Muscle of leg (tissue), 11 donors: ENCODE measurements around the gene ROS1. TPM values are rescaled to one million over a fixed set of nuclear protein-coding genes. Genes with fewer than 3 reads are reported as not detected.

Experiments
- DNase-seq: peaks from one replicate; pipeline ENCODE4 v3.0.0; 2013
- H3K27ac ChIP-seq: one replicate; pipeline ENCODE4 v1.5.1; 2013; ENCODE audit warnings: mild to moderate bottlenecking, low read length, control low read depth
- H3K27me3 ChIP-seq: one replicate; pipeline ENCODE4 v1.6.1; 2013; ENCODE audit warnings: low read length; ENCODE audit not compliant: control insufficient read depth, insufficient read depth
- H3K36me3 ChIP-seq: one replicate; pipeline ENCODE4 v1.6.1; 2013; ENCODE audit warnings: low read length; ENCODE audit not compliant: control insufficient read depth, insufficient read depth
- H3K4me1 ChIP-seq: one replicate; pipeline ENCODE4 v1.6.1; 2013; ENCODE audit warnings: low read length; ENCODE audit not compliant: control insufficient read depth, insufficient read depth
- H3K4me3 ChIP-seq: one replicate; pipeline ENCODE4 v1.5.1; 2013; ENCODE audit warnings: low read length, control low read depth
- H3K9me3 ChIP-seq: replicated peaks from 2 replicates; pipeline ENCODE4 v1.6.1; 2013; ENCODE audit warnings: low read depth, low read length; ENCODE audit not compliant: control insufficient read depth
- WGBS: methylation state at CpG from one replicate; pipeline ENCODE4 v1.1.5; 2013; ENCODE audit warnings: missing lambda C conversion rate; ENCODE audit not compliant: insufficient coverage; 5-methylcytosine and 5-hydroxymethylcytosine counted together
- polyA plus RNA-seq, 8 donors: library from polyadenylated mRNA; unstranded; fragments of 120-200 nt; gene quantifications; one replicate each; pipeline versions ENCODE4 v1.2.1 to v1.2.3, GENCODE V29; 2013; ENCODE audit warnings: inconsistent platforms in 1 of 8, low replicate concordance in 1 of 8; ENCODE audit not compliant: insufficient read length in 8 of 8, insufficient read depth in 1 of 8
- total RNA-seq: library from RNA; stranded (reverse); fragments of 120-200 nt; gene quantifications from one replicate; pipeline ENCODE4 v1.2.4, GENCODE V29; 2013

The ROS1 gene
- total and polyA plus RNA-seq, 9 donors, result 0.04 to 0.50 (median 0.16) TPM

DNA sequence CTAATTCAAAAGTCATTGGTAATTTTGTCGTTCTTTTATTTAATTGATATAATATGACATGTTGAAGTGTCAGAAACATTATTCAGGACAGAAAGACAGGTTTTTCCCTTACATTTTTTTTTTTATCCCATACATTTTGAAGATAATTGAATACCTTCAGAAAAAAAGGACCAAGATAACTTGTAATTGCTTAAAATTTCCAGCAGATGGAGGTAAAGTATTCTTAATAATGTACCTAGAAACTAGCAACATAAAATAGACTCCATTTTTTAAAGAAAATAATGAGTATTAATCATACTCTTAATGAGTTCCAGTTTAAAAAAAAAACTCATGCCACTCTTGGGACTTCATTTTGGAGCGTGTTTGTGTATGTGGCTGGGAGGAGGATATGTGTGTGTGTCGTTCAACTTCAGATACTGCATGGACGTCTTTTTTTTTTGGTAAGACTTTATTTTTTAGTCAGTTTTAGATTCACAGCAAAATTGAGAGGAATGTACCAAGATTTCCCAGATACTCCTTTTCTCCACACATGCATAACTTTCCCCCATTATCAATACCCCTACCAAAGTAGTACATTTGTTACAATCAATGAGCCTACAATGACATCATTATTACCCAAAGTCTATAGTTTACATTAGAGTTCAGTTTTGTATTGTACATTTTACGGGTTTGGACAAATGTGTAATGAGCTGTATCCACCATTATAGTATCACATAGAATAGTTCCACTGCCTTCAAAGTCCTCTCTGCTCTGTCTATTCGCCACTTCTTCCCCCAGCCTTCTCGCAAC is 79.4 kb downstream of the ROS1 start:
- Histone ChIP-seq H3K27me3 (no peaks in the 10 kb centered on the region), H3K27ac (no peak overlapping the region), H3K9me3 (no peaks in the 10 kb centered on the region), H3K4me1 (no peaks in the 10 kb centered on the region), H3K4me3 (no peak overlapping the region), H3K36me3 (no peaks in the 10 kb centered on the region)
- peak; percentile 15 for DNase-seq
- WGBS, result 75% methylated on average over 2 of the region's 7 CpGs

DNA sequence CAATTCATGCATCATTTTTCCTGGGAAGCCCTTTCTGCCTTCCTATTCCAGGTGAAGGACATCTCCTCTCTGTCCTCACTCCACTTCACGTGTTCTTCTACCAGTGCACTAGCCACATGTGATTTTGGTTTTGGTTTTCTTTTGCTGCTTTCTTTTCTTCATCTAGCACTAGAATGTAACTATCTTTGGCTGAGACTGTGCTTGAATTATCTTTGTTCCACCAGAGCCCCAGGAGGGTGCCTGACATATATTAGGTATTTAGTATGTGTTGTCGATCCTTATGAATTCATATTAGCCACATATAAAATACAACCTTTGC is 80.5 kb downstream of the ROS1 start:
- H3K27me3 ChIP-seq, result no peaks in the 10 kb centered on the region
- H3K9me3 ChIP-seq, result no peaks in the 10 kb centered on the region
- no peaks in the 10 kb centered on the region for H3K4me1 ChIP-seq
- no peak overlapping the region for H3K27ac ChIP-seq
- no peak overlapping the region for H3K4me3 ChIP-seq
- no CpG with 5 or more reads among the region's 2 CpGs for WGBS
- H3K36me3 ChIP-seq, result no peaks in the 10 kb centered on the region
- no peak for DNase-seq

DNA sequence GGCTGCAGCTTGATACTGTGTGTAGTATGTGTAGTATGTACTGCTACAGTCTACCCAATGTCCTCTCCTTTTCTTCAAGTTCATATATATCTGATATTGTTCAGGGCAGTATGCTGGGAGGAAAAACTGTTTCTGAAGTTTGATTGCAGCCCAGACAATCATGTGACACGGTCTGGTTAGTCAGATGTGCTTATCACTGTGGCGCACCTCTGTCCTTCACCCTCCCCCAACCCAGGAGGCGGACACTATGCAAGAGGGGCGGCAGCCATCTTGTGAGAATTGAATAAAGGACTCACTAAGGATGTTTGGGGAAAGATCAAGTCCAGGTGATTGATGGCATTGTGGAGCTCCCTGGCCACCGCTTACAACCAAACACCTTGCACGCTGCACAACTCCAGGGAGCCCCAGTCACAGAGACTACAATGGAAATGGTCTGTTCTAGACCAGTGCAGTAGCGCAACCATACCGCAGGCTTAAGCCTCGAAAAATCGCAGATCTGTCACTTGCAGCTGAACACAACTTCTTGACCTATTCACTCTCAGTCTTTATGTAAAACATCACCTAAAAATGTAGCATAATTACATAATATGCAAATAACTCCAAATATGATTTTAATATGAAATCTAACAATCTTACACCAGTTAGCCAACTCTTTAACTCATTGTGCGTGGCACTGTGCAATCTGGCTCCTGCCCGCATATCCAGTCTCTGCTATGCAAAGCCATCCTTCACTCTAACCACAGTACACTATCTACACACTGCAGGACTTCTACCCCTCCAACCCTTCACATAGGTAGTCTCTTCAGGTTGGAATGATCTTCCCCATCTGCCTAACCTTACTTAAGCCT is 81.1 kb downstream of the ROS1 start:
- H3K4me3 ChIP-seq, result no peak overlapping the region
- no peak for DNase-seq
- H3K27ac ChIP-seq, result no peak overlapping the region
- H3K9me3 ChIP-seq, result no peaks in the 10 kb centered on the region
- no peaks in the 10 kb centered on the region for H3K36me3 ChIP-seq
- no peaks in the 10 kb centered on the region for H3K4me1 ChIP-seq
- 96% methylated on average over 5 of the region's 12 CpGs for WGBS
- no peaks in the 10 kb centered on the region for H3K27me3 ChIP-seq

DNA sequence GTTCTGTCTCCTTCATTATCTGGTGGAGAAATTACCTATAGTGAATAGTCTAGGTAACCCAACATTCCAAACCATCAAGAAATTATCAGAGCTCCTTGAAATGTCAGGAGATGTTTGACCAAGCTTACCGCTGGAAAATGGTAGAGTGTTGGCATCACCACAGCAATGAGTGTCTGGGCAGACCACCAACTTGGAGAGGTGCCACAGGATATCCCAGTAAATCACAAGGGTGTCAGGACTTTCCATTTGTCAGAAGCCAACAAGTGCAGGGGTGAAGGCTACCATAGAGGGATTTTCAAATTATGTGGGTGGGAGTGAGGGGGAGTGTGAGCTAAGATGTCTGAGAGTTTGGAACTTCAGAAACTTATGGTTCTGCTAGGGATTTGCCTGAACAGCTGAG is 87.2 kb downstream of the ROS1 start:
- Histone ChIP-seq H3K4me3 (no peak overlapping the region), H3K4me1 (no peaks in the 10 kb centered on the region), H3K27ac (no peak overlapping the region), H3K9me3 (no peaks in the 10 kb centered on the region), H3K27me3 (no peaks in the 10 kb centered on the region), H3K36me3 (no peaks in the 10 kb centered on the region)
- no peak for DNase-seq
- WGBS, result 43% methylated on average over 1 of the region's 1 CpG

DNA sequence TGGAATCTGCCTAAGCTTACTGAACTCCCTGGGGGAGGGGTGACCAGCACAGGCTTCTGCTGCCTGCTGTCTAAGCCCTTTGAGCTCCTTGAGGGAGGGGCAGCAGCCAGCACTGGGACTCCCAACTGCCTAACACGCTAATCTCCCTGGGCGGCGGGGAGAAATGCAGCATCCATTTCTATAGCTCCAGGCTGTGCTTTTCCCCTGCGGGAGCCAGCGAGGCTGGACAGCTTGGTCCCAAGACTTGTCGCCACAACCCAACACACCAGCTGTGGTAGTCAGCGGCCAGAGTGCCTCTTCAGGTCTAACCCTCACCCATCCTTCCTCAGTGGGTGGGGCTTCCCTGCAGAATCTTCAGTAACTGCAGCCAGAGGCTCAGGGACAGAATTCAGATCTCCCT is 95.8 kb downstream of the ROS1 start:
- H3K27me3 ChIP-seq, result no peaks in the 10 kb centered on the region
- H3K4me1 ChIP-seq, result no peaks in the 10 kb centered on the region
- no peak overlapping the region for H3K4me3 ChIP-seq
- H3K27ac ChIP-seq, result no peak overlapping the region
- DNase-seq, result no peak
- H3K9me3 ChIP-seq, result no peaks in the 10 kb centered on the region
- 97% methylated on average over 6 of the region's 7 CpGs for WGBS
- no peaks in the 10 kb centered on the region for H3K36me3 ChIP-seq

DNA sequence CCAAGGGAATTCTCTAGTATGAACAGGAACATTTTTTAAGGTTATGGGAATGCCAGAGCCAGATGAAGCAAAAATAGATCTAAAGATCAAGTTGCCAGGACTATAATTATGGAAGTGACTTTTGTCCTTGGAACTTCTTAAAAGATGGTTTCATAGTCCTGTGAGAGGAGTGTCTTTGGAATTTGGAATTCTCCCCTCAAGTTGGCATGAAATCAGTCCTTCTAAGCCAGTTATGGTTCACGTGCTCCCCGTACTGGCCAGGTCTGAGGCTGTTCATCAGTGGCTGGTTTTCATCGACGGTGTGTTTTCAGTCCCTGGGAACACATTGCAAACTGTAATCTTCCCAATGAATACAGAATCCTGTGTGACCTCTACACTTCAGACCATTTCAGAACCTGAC is 97.2 kb downstream of the ROS1 start:
- Histone ChIP-seq H3K27me3 (no peaks in the 10 kb centered on the region), H3K4me3 (no peak overlapping the region), H3K27ac (no peak overlapping the region), H3K9me3 (no peaks in the 10 kb centered on the region), H3K4me1 (no peaks in the 10 kb centered on the region), H3K36me3 (no peaks in the 10 kb centered on the region)
- DNase-seq, result peak; percentile 19
- 54% methylated on average over 4 of the region's 4 CpGs for WGBS

DNA sequence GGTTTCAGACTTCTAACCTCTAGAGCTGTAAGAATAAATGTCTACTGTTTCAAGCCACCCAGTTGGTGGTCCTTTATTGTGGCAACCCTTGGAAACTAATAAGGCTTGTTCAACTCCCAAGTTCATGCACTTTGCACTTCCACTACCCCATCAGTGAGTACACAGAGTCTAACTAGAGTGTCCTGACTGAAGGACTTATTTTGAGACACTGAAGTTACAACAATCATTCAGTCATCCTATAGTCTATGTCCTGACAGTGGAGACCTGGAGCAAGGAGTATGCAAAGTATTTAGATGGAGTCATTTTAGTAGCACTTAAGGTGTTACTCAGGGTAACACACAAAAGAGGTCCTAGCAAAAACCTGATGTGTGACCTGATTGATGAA is 97.7 kb downstream of the ROS1 start:
- no peaks in the 10 kb centered on the region for H3K9me3 ChIP-seq
- H3K4me1 ChIP-seq, result no peaks in the 10 kb centered on the region
- H3K4me3 ChIP-seq, result no peak overlapping the region
- H3K36me3 ChIP-seq, result no peaks in the 10 kb centered on the region
- H3K27ac ChIP-seq, result no peak overlapping the region
- no peak for DNase-seq
- no peaks in the 10 kb centered on the region for H3K27me3 ChIP-seq

DNA sequence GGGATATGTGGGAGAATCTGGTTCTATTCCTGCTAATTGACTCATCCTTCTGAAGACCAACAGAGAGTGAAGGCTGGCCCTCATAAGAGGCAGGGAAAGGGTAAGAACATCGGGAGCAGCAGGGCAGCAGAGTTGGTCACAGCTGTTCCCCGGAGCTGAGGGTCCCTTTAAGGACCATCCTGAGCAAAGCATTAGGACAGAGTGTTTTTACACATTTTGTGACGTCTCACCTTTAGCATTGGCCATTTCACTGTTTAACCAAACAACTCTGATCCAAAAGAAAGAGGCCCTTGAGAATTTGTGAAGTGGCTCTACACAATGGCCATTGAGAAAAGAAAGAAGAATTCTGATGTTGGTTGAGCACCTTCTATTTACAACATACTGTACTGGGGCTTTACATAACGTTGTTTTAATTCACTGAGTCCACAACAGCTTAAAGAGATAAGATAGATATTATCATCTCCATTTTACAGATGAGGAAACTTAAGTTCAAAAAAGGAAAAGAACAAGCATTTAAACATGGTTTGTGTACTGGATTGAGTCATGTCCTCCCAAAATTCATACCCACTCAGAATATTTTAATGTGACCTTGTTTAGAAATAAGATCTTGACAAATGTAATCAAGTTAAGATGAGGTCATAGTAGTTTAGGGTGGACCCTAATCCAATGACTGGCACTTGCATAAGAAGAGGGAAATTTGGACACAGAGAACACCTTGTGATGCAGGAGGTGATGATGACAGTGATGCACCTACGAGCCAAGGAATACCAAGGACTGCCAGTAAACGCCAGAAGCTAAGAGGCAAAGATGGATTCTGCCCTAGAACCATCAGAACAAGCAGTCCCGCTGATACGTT is 98.4 kb downstream of the ROS1 start:
- H3K36me3 ChIP-seq, result no peaks in the 10 kb centered on the region
- H3K9me3 ChIP-seq, result no peaks in the 10 kb centered on the region
- 79% methylated on average over 3 of the region's 8 CpGs for WGBS
- DNase-seq, result no peak
- no peaks in the 10 kb centered on the region for H3K4me1 ChIP-seq
- H3K27me3 ChIP-seq, result no peaks in the 10 kb centered on the region
- no peak overlapping the region for H3K4me3 ChIP-seq
- no peak overlapping the region for H3K27ac ChIP-seq

DNA sequence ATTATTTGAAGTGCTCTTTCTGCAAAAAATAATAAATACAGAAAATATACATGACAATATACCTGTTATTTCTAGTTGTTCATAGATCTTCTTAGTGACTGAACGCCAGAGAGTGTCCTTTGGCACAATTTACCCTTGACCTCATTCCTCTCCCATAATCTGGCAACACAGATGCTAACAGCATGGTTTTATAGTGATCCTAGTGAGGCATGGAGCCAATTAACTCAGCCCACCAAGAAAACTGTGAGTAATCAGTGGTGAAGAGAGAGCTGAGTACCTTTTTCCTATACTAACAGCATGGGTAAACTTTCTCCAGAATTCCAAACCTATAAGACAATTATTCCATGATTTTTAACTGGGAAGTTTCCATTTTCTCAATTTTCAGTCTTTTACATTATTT is 99.3 kb downstream of the ROS1 start:
- Histone ChIP-seq H3K9me3 (no peaks in the 10 kb centered on the region), H3K27me3 (no peaks in the 10 kb centered on the region), H3K36me3 (no peaks in the 10 kb centered on the region), H3K4me3 (no peak overlapping the region), H3K27ac (no peak overlapping the region), H3K4me1 (no peaks in the 10 kb centered on the region)
- no peak for DNase-seq
- no CpG with 5 or more reads among the region's 1 CpG for WGBS

DNA sequence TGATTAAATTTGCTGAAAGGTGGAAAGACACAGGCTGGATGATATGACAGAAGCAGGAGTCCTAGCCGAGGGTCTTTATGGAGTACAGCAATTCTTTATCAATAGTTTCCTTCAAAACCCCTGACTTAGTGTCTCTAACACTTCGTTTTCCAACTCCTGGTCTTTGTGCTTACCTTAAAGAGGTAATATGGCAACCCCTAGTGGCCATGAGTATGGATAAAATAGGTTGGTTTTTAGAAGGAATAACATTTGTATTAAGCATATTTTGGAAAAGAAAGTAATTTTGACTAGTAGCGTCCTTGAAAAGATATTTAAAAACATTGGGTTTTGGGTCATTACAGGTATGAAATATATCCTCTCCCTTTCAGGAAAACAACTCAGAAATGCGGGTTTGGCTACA is 108.5 kb downstream of the ROS1 start:
- Histone ChIP-seq H3K27ac (no peak overlapping the region), H3K36me3 (no peaks in the 10 kb centered on the region), H3K9me3 (no peaks in the 10 kb centered on the region), H3K4me3 (no peak overlapping the region), H3K27me3 (no peaks in the 10 kb centered on the region), H3K4me1 (peaks cover 3% of the 10 kb centered on the region)
- DNase-seq, result peak; percentile 17
- no CpG with 5 or more reads among the region's 4 CpGs for WGBS
